Measurements from ENCODE around the gene CASZ1.

- TF ChIP-seq CTCF (IDR thresholded peaks at IDR 0.05; ENCODE audit: extremely low read depth in 1 of 2, insufficient read depth in 1 of 2, low read depth in 1 of 2, low read length in 2 of 2) (no peak), POLR2A (IDR thresholded peaks at IDR 0.05; ENCODE audit: low read depth, low read length) (no peak), POLR2AphosphoS5 (IDR thresholded peaks at IDR 0.05; ENCODE audit: insufficient read depth, low read depth, low read length) (no peak), FOS (IDR thresholded peaks at IDR 0.05; ENCODE audit: borderline replicate concordance, insufficient read depth, low read length) (no peak), JUN (IDR thresholded peaks at IDR 0.05; ENCODE audit: borderline replicate concordance, insufficient read depth, insufficient read length, low read depth) (no peak), EZH2 (IDR thresholded peaks at IDR 0.05; ENCODE audit: borderline replicate concordance, low read depth, low read length, severe bottlenecking) (no peak)
Observed at GRCh38 chr1:10594595-10595223, 201.7 kb downstream of the CASZ1 start.
